Endothelial cell of umbilical vein (primary cell): ENCODE results near the gene ABCC10. TPM values are rescaled to one million over a fixed set of nuclear protein-coding genes. Genes with fewer than 3 reads are reported as not detected.
"Not testable (repeated sequence)": the region's sequence is repeated elsewhere in the genome, so short reads cannot be mapped to it uniquely, and the experiment has no call there.

Experiments used
- BruUV-seq: library from RNA; stranded (reverse); fragments of 400-500 nt; replicated peaks from 2 replicates; lab custom pipeline; 2021; lab: Mats Ljungman, UMichigan
- CTCF ChIA-PET: fragments of 300-600, 350-600 bp; sonication (Branson Sonifier 250); formaldehyde crosslinking; loops from one replicate; lab custom pipeline; 2021; ENCODE audit warnings: antibody characterized with exemption, inconsistent platforms; lab: Charles Lee
- POLR2A ChIA-PET: fragments of 300-600, 350-600 bp; sonication (Branson Sonifier 250); formaldehyde crosslinking; loops from one replicate; lab custom pipeline; 2021; ENCODE audit warnings: antibody characterized with exemption, inconsistent platforms; lab: Charles Lee
- DNase-seq: peaks from one replicate; pipeline ENCODE4 v3.0.0-alpha.2; 2011; ENCODE audit warnings: low read depth, low spot score
- FAIRE-seq: peaks from 2 replicates; lab custom pipeline; 2011; peaks lifted over from hg19 to GRCh38; lab: Jason Lieb, UNC
- H2AFZ ChIP-seq: 2 replicates; pipeline ENCODE4 v1.6.0; 2012; ENCODE audit warnings: low read depth, low read length, control low read depth, inconsistent platforms
- H3K27ac ChIP-seq: 2 replicates; pipeline ENCODE4 v1.5.1; 2011; ENCODE audit warnings: low read depth, mild to moderate bottlenecking, control low read depth, low read length, moderate library complexity; ENCODE audit not compliant: insufficient read depth
- H3K27me3 ChIP-seq, 2 experiments: 2 replicates each; pipeline versions ENCODE4 v1.6.0 to v1.6.1; 2011; ENCODE audit warnings: low read length in 2 of 2, mixed read lengths in 1 of 2; ENCODE audit not compliant: control insufficient read depth in 2 of 2, insufficient read depth in 2 of 2
- H3K36me3 ChIP-seq, 2 experiments: 2 replicates in 1 of 2; 3 replicates in 1 of 2; pipeline ENCODE4 v1.5.1; 2011; ENCODE audit warnings: low read length in 2 of 2, mild to moderate bottlenecking in 1 of 2, moderate library complexity in 1 of 2; ENCODE audit not compliant: control insufficient read depth in 2 of 2, insufficient read depth in 2 of 2; ENCODE audit errors: extremely low read depth in 1 of 2
- H3K4me1 ChIP-seq: 3 replicates; pipeline ENCODE4 v1.5.1; 2011; ENCODE audit warnings: mild to moderate bottlenecking, low read length; ENCODE audit not compliant: control insufficient read depth, insufficient read depth; ENCODE audit errors: extremely low read depth
- H3K4me2 ChIP-seq: 2 replicates; pipeline ENCODE4 v1.6.1; 2011; ENCODE audit warnings: low read length, control low read depth, mixed read lengths; ENCODE audit not compliant: insufficient read depth
- H3K4me3 ChIP-seq, 3 experiments: fragments of 200-600 bp in 1 of 3; sonication (generic), shearing (Covaris generic) in 1 of 3; replicated peaks in 1 of 3; 2 replicates each; pipeline ENCODE4 v1.5.1; 2011 to 2016; ENCODE audit warnings: control low read depth in 3 of 3, low read length in 3 of 3, mild to moderate bottlenecking in 2 of 3, inconsistent platforms in 1 of 3, low read depth in 1 of 3, moderate library complexity in 1 of 3; ENCODE audit not compliant: insufficient read depth in 1 of 3
- H3K79me2 ChIP-seq: 2 replicates; pipeline ENCODE4 v1.6.0; 2012; ENCODE audit warnings: low read length, inconsistent platforms; ENCODE audit not compliant: control insufficient read depth, insufficient read depth
- H3K9ac ChIP-seq: replicated peaks from 2 replicates; pipeline ENCODE3; 2011; ENCODE audit warnings: low read length, control low read depth; ENCODE audit not compliant: insufficient read depth; ENCODE audit errors: extremely low read depth
- H3K9me1 ChIP-seq: replicated peaks from 3 replicates; pipeline ENCODE4 v1.6.0; 2011; ENCODE audit warnings: mild to moderate bottlenecking, low read length; ENCODE audit not compliant: control insufficient read depth, insufficient read depth; ENCODE audit errors: extremely low read depth
- H3K9me3 ChIP-seq: replicated peaks from 2 replicates; pipeline ENCODE4 v1.5.1; 2012; ENCODE audit warnings: low read length, inconsistent platforms; ENCODE audit not compliant: control insufficient read depth, insufficient read depth
- H4K20me1 ChIP-seq: replicated peaks from 2 replicates; pipeline ENCODE3; 2011; ENCODE audit warnings: mild to moderate bottlenecking, low read length; ENCODE audit not compliant: control insufficient read depth, insufficient read depth; ENCODE audit errors: extremely low read depth
- CTCF ChIP-seq, 2 donors: IDR thresholded peaks; 1 replicate in 1 of 2; 2 replicates in 1 of 2; pipeline ENCODE4 v1.5.1; 2011; ENCODE audit warnings: low read length in 2 of 2, mild to moderate bottlenecking in 2 of 2, moderate library complexity in 2 of 2, control low read depth in 1 of 2, inconsistent platforms in 1 of 2, low read depth in 1 of 2; ENCODE audit not compliant: insufficient read depth in 1 of 2; ENCODE audit errors: extremely low read depth in 1 of 2
- EZH2 ChIP-seq: IDR thresholded peaks from 2 replicates; pipeline ENCODE4 v1.6.1; 2012; ENCODE audit warnings: borderline replicate concordance, low read depth, mild to moderate bottlenecking, moderate library complexity, low read length, inconsistent platforms; ENCODE audit not compliant: severe bottlenecking
- FOS ChIP-seq: IDR thresholded peaks from 2 replicates; pipeline ENCODE4 v1.6.1; 2011; ENCODE audit warnings: mild to moderate bottlenecking, low read length, moderate library complexity, borderline replicate concordance; ENCODE audit not compliant: insufficient read depth
- GATA2 ChIP-seq: IDR thresholded peaks from 2 replicates; pipeline ENCODE4 v1.7.0; 2011; ENCODE audit warnings: low read depth, mild to moderate bottlenecking, moderate library complexity, mixed read lengths, low read length; ENCODE audit not compliant: insufficient read length, insufficient read depth
- JUN ChIP-seq: IDR thresholded peaks from 2 replicates; pipeline ENCODE4 v1.6.1; 2011; ENCODE audit warnings: borderline replicate concordance, low read depth; ENCODE audit not compliant: insufficient read length, insufficient read depth
- MAX ChIP-seq: IDR thresholded peaks from 2 replicates; pipeline ENCODE4 v1.6.1; 2011; ENCODE audit not compliant: insufficient read depth, insufficient read length
- MYC ChIP-seq: IDR thresholded peaks from one replicate; pipeline ENCODE4 v1.6.1; 2011; ENCODE audit warnings: mild to moderate bottlenecking, low read depth, low read length
- POLR2A ChIP-seq: IDR thresholded peaks from 2 replicates; pipeline ENCODE4 v1.6.1; 2012; ENCODE audit warnings: low read depth, mild to moderate bottlenecking, control low read depth, low read length
- POLR2AphosphoS5 ChIP-seq: IDR thresholded peaks from 2 replicates; pipeline ENCODE4 v1.6.1; 2012; ENCODE audit warnings: low read depth, mild to moderate bottlenecking, control low read depth, low read length, moderate library complexity; ENCODE audit not compliant: insufficient read depth
- dilution Hi-C: fragments of 300-500 bp; cut with MboI; formaldehyde crosslinking; loops from one replicate; pipeline ENCODE4 v1.15.0; 2019; ENCODE audit warnings: low sequenced_read_pairs; ENCODE audit not compliant: extremely low pct_ligation_motif_present
- intact Hi-C: fragments of 100-400 bp; cut with micrococcal nuclease; formaldehyde crosslinking; loops from one replicate; pipeline ENCODE4 v1.10.0; 2022
- polyA plus RNA-seq, 4 experiments: library from polyadenylated mRNA; depleted of rRNA in 3 of 4; stranded (reverse) in 3 of 4; unstranded in 1 of 4; fragments of >200 nt; gene quantifications; 2 replicates each; pipeline versions ENCODE4 v1.2.1 to v1.2.3, GENCODE V29; 2011 to 2012; ENCODE audit warnings: missing spikeins in 1 of 4
- total RNA-seq: library from RNA; stranded (reverse); gene quantifications from 2 replicates; pipeline ENCODE4 v1.2.3, GENCODE V29; 2021

The ABCC10 gene
- total and polyA plus RNA-seq, 2 donors (not counting 3 experiments of a cell fraction or from before 2014, with no cell fraction given) = 29.2 to 37.9 TPM

- Histone ChIP-seq H3K27me3 (peaks cover 12 to 26% of the 10 kb centered on the region in 2 experiments), H3K4me1 (no peaks in the 10 kb centered on the region), H3K79me2 (no peaks in the 10 kb centered on the region), H3K27ac (no peak overlapping the region), H3K9me1 (no peaks in the 10 kb centered on the region), H3K9ac (no peak overlapping the region), H2AFZ (no peak overlapping the region), H3K36me3 (no peaks in the 10 kb centered on the region), H4K20me1 (no peaks in the 10 kb centered on the region), H3K9me3 (no peaks in the 10 kb centered on the region), H3K4me3 (no peak overlapping the region), H3K4me2 (no peak overlapping the region)
- BruUV-seq = no TSS peak
- TF ChIP-seq CTCF (IDR thresholded peaks at IDR 0.05; ENCODE audit: extremely low read depth in 1 of 2, insufficient read depth in 1 of 2, low read depth in 1 of 2, low read length in 2 of 2) = no peak
- TF ChIP-seq MYC = no peak
- no peak for TF ChIP-seq MAX
- no peak for TF ChIP-seq POLR2A
- TF ChIP-seq JUN = no peak
- TF ChIP-seq EZH2 = no peak
- no peak for TF ChIP-seq POLR2AphosphoS5
- TF ChIP-seq GATA2 = no peak
- no peak for TF ChIP-seq FOS
- ChIA-PET POLR2A (no interaction called here), CTCF (interaction anchor here (0.8 to 21.3 kb wide), 2 partner anchors 9 to 35 kb away, joined by 3 to 289 read pairs; partner anchors contain the start of gene LRRC73)
- dilution Hi-C loops (no loop called here), intact Hi-C loops (no loop called here)
- FAIRE-seq = no peak
- DNase-seq = no peak
These were observed 38.6 kb downstream of the ABCC10 start for GRCh38 chr6:43465948-43466347.

- POLR2A ChIA-PET, H3K79me2 ChIP-seq, dilution Hi-C loops, H3K4me3 ChIP-seq, H2AFZ ChIP-seq, H3K9me3 ChIP-seq, H3K4me1 ChIP-seq, H3K27ac ChIP-seq, H3K4me2 ChIP-seq, H3K9ac ChIP-seq, H3K9me1 ChIP-seq, BruUV-seq, intact Hi-C loops, H4K20me1 ChIP-seq, FAIRE-seq, H3K36me3 ChIP-seq, DNase-seq: not testable (repeated sequence)
- peaks cover 16 to 21% of the 10 kb centered on the region in 2 experiments for H3K27me3 ChIP-seq
- CTCF ChIA-PET = interaction anchor here (1.3 kb wide), 1 partner anchor 10 kb away, joined by 3 read pairs; the partner anchor contains the start of gene TJAP1
These were observed 39.9 kb downstream of the ABCC10 start for GRCh38 chr6:43467265-43467664.
